Smooth muscle cell (in vitro differentiated cells): ENCODE results near the gene FASTK. TPM values are rescaled to one million over a fixed set of nuclear protein-coding genes. Genes with fewer than 3 reads are reported as not detected.

ENCODE experiments used
- DNase-seq: peaks from one replicate; lab custom pipeline; 2025; ENCODE audit not compliant: unreplicated experiment; lab: John Stamatoyannopoulos, UW
- H2AFZ ChIP-seq: fragments of 200-600 bp; sonication (generic); 2 replicates; pipeline ENCODE4 v1.6.0; 2016; ENCODE audit warnings: antibody characterized with exemption, low read depth, mild to moderate bottlenecking
- H3F3A ChIP-seq: fragments of 200-600 bp; sonication (generic); 2 replicates; pipeline ENCODE4 v1.6.0; 2017; ENCODE audit warnings: antibody characterized with exemption, low read depth
- H3K27ac ChIP-seq: fragments of 200-600 bp; sonication (generic); 2 replicates; pipeline ENCODE4 v1.5.1; 2016; ENCODE audit warnings: low read depth, mild to moderate bottlenecking
- H3K27me3 ChIP-seq: fragments of 200-600 bp; sonication (generic); 2 replicates; pipeline ENCODE4 v1.6.1; 2016; ENCODE audit warnings: low read depth, mild to moderate bottlenecking
- H3K36me3 ChIP-seq: fragments of 200-600 bp; sonication (generic); 2 replicates; pipeline ENCODE4 v1.5.1; 2016; ENCODE audit warnings: low read depth
- H3K4me1 ChIP-seq: fragments of 200-600 bp; sonication (generic); 2 replicates; pipeline ENCODE4 v1.5.1; 2016; ENCODE audit warnings: low read depth
- H3K4me2 ChIP-seq: fragments of 200-600 bp; sonication (generic); 2 replicates; pipeline ENCODE4 v1.6.0; 2016; ENCODE audit warnings: mild to moderate bottlenecking
- H3K4me3 ChIP-seq: fragments of 200-600 bp; sonication (generic); 2 replicates; pipeline ENCODE4 v1.5.1; 2016; ENCODE audit warnings: mild to moderate bottlenecking
- H3K79me2 ChIP-seq: fragments of 200-600 bp; sonication (generic); 2 replicates; pipeline ENCODE4 v1.6.0; 2016; ENCODE audit warnings: low read depth, mild to moderate bottlenecking
- H3K9ac ChIP-seq: fragments of 200-600 bp; sonication (generic); 2 replicates; pipeline ENCODE4 v1.6.0; 2016; ENCODE audit warnings: low read depth
- H3K9me3 ChIP-seq: fragments of 200-600 bp; sonication (generic); replicated peaks from 2 replicates; pipeline ENCODE4 v1.5.1; 2016; ENCODE audit warnings: low read depth
- H4K20me1 ChIP-seq: fragments of 200-600 bp; sonication (generic); 2 replicates; pipeline ENCODE4 v1.6.0; 2016; ENCODE audit warnings: low read depth
- CTCF ChIP-seq: fragments of 200-600 bp; sonication (generic); IDR thresholded peaks from 2 replicates; pipeline ENCODE4 v1.5.1; 2017; ENCODE audit warnings: borderline replicate concordance, mild to moderate bottlenecking, antibody characterized with exemption; ENCODE audit not compliant: insufficient read depth, poor library complexity, severe bottlenecking
- WGBS: methylation state at CpG from one replicate; pipeline ENCODE4 v1.1.7; 2016; ENCODE audit warnings: low lambda C conversion rate; 5-methylcytosine and 5-hydroxymethylcytosine counted together
- polyA plus RNA-seq: library from polyadenylated mRNA; unstranded; fragments of >200 nt; fragmentation: Nextera tagmentation; extraction: Ambion mirVana; gene quantifications from 2 replicates; pipeline ENCODE4 v1.2.1, GENCODE V29; 2016
- total RNA-seq: library from RNA; depleted of rRNA; stranded (reverse); fragments of >200 nt; gene quantifications from 2 replicates; pipeline ENCODE4 v1.2.3, GENCODE V29; 2014

FASTK gene
- total and polyA plus RNA-seq, 2 experiments from 2014 or later: 100 to 177 TPM

DNA sequence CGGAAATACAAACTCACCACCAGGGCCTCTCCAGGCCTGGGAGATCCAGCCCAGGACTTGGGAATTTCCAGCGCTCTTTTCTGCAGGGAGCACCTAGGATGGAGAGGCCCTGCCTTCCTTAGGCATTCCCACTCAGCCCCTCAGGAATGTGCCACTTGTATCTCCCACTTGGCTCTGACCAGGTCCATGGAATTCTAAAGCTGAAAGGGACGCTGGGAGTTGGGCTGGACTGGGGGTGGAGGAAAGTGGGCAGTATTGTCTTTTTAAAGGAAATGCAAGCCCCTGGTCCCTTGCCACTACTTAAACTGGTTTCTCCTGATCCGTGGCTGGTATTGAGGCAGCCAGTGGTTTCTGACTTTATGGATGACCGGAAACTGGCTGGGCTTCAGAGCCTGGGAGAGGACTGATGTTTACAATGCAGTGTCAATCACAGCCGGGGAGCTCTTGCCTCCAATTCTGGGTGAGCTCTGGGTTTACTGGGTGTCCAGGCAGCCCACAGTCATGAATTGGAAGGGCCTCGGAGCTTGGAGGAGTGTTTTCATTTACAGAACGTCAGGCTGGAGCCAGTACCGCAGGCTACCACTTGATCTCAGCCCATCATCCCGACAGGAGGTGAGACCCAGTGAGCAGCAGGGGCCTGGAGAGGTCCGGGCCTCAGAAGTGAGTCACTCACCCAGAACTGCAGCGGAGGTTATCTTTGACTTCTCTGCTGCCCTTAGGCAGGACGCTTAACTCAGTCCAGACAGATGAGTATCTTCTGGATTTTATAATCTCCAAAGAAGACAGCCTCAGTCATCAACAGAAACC, 32.9 kb upstream of the FASTK start:
- H3K9me3 ChIP-seq: no peaks in the 10 kb centered on the region
- no peaks in the 10 kb centered on the region for H3K36me3 ChIP-seq
- H3K27me3 ChIP-seq: no peaks in the 10 kb centered on the region
- peak overlapping the region; percentile 19 for H3K4me3 ChIP-seq
- TF ChIP-seq CTCF: peak; percentile 5
- DNase-seq: no peak
- peak overlapping the region; percentile 91 for H3K27ac ChIP-seq
- peak overlapping the region; percentile 78 for H3K4me2 ChIP-seq
- peaks cover 11% of the 10 kb centered on the region for H3F3A ChIP-seq
- 5% methylated on average over 13 of the region's 13 CpGs for WGBS
- H4K20me1 ChIP-seq: peaks cover 89% of the 10 kb centered on the region
- peaks cover 13% of the 10 kb centered on the region for H3K4me1 ChIP-seq
- H2AFZ ChIP-seq: no peak overlapping the region
- peaks cover 62% of the 10 kb centered on the region for H3K79me2 ChIP-seq
- peak overlapping the region; percentile 74 for H3K9ac ChIP-seq

DNA sequence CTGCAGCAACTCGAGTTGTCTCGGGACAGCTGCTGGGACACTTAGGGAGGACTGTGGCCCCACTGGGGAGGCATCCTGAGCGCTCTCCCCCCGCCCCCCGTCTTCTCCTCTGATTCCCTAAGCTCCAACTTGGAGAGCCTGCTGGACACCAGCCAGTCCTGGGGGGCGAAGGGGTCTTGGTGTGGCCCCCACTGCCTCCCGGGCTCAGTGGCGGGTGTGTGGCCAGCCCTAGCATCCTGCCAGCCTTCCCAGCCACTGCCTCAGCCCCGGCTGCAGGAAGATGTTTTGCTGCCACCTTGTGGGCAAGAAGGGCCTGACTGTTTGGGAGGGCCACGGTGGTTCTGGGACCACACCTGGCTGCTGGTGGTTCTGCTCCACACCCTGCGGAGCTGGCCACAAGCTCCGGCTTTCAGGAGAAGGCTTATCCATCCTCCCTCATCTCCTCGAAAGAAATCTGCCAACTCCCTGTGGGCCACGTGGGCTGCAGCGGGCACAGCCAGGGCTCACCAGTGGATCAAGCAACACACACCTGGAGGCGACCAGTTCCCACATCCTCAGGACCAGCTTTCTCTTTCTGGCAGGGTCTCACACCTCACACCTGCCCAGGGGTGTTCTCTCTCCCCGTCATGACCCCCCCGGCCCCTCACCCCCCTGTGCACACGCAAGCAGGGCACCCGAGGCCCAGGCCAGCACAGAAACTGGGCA, 30.5 kb upstream of the FASTK start:
- peaks cover 13% of the 10 kb centered on the region for H3K4me1 ChIP-seq

DNA sequence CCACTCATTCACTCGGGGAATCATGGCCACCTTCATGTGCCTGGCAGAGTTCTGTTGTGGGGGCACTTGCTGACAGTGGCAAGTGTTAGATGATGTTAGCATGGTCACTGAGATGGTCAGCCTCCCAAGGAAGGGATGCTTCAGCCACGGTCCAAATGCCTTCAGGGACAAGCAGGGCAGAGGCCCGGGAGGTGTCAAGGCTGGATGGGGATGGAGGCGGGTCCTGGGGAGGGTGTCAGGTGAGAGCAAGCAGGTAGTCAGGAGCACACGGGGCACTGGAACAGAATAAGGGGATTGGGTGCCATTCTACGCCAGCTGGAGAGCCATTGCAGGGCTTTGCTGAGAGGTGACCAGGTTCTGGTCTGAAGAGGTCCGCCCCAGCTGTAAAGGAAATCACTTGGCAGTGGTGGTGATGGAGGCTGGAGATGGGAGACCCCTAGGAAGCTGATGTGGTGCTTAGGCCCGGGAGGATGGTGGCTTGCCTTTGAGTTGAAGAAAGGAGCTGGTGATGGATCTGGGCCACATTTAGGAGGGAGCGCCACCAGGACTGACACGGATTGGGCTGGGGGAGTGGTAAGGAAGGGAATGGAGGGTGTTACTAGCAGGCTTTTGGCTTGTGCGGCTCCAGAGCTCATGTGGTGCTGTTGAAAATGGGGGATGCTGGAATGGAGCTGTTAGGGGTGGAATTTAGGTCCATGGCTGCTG, 29.8 kb upstream of the FASTK start:
- Histone ChIP-seq H3K4me3 (no peak overlapping the region), H3K9ac (no peak overlapping the region), H2AFZ (no peak overlapping the region), H4K20me1 (peaks cover 81% of the 10 kb centered on the region), H3K4me2 (no peak overlapping the region), H3K79me2 (peaks cover 64% of the 10 kb centered on the region), H3K27ac (no peak overlapping the region), H3K9me3 (no peaks in the 10 kb centered on the region), H3K27me3 (no peaks in the 10 kb centered on the region), H3K36me3 (no peaks in the 10 kb centered on the region), H3K4me1 (peaks cover 13% of the 10 kb centered on the region), H3F3A (peaks cover 11% of the 10 kb centered on the region)
- DNase-seq: no peak
- no peak for TF ChIP-seq CTCF
- 88% methylated on average over 11 of the region's 11 CpGs for WGBS

More for the DNA sequence above, 30.5 kb upstream of the FASTK start:
- 52% methylated on average over 18 of the region's 20 CpGs for WGBS
- no peak overlapping the region for H3K4me2 ChIP-seq
- H3K4me3 ChIP-seq: no peak overlapping the region
- DNase-seq: peak; percentile 28
- no peak overlapping the region for H2AFZ ChIP-seq
- H3F3A ChIP-seq: peaks cover 11% of the 10 kb centered on the region
- peaks cover 87% of the 10 kb centered on the region for H4K20me1 ChIP-seq
- H3K36me3 ChIP-seq: no peaks in the 10 kb centered on the region
- H3K9me3 ChIP-seq: no peaks in the 10 kb centered on the region
- peak; percentile 73 for TF ChIP-seq CTCF
- H3K27ac ChIP-seq: no peak overlapping the region
- no peak overlapping the region for H3K9ac ChIP-seq
- no peaks in the 10 kb centered on the region for H3K27me3 ChIP-seq
- peaks cover 66% of the 10 kb centered on the region for H3K79me2 ChIP-seq
